ENCODE data around the gene PNKD. TPM values are rescaled to one million over a fixed set of nuclear protein-coding genes. Genes with fewer than 3 reads are reported as not detected.
A peak's percentile ranks its signal among the peaks of the same experiment; 100 is the strongest.

The PNKD gene
- total RNA-seq, 1 experiment from 2014 or later = 40.8 TPM

DNA sequence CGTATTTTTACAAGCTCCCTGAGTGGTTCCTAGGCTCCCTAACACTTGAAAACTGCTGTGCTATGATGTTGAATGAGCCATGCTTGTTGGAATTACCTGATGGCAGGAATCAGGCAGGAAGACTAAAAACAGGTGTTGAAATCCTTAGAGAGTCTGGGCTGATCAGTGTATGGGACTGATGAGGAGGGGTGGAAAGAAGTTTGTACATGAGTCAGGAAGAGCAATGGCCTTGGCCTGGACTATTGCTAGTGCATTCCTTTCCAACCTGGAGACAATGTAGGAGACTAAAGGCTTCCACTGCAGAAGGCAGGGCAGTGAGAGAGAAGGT, 46.9 kb downstream of the PNKD start:
- Histone ChIP-seq H3K9me3 (no peaks in the 10 kb centered on the region), H3K4me3 (no peak overlapping the region), H3K27me3 (no peaks in the 10 kb centered on the region)

GRCh38 chr2:218317835-218318234, 47.5 kb downstream of the PNKD start:
- no peak overlapping the region for H3K4me3 ChIP-seq
- no peaks in the 10 kb centered on the region for H3K9me3 ChIP-seq
- no peaks in the 10 kb centered on the region for H3K36me3 ChIP-seq
- H3K27me3 ChIP-seq = no peaks in the 10 kb centered on the region
- DNase-seq = no peak

More for the DNA sequence above, 46.9 kb downstream of the PNKD start:
- H3K36me3 ChIP-seq = no peaks in the 10 kb centered on the region
- no peak for DNase-seq

- no peaks in the 10 kb centered on the region for H3K36me3 ChIP-seq
- no peaks in the 10 kb centered on the region for H3K9me3 ChIP-seq
- no peaks in the 10 kb centered on the region for H3K27me3 ChIP-seq
- H3K4me3 ChIP-seq = no peak overlapping the region
- no peak for DNase-seq
Observed at GRCh38 chr2:218318241-218318640, 47.9 kb downstream of the PNKD start.

DNA sequence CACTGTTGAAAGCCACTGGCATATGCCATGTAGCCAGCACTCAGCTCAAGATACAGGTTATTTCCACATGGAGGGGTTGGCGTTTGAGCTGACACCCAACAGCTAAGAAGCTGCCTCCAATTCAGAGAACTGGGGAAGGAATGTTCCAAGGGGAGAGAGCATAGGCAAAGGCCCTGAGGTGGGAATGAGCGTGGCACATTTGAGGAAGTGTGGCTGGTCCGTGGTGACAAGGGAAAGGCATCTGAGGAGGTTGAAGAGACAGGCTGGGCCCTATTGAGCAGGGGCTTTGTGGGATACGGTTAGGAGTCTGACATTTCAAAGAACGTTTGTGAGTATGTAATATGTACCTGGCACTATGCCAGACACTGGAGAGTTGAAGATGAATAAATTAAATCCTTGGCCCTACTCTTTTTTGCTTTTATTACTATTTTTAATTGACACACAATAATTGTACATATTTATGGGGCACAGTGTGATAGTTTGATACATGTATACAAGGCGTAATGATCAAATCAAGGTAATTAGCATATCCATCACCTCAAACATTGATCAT, 49.6 kb downstream of the PNKD start:
- no peaks in the 10 kb centered on the region for H3K36me3 ChIP-seq
- H3K9me3 ChIP-seq = no peaks in the 10 kb centered on the region
- no peaks in the 10 kb centered on the region for H3K27me3 ChIP-seq
- H3K4me3 ChIP-seq = no peak overlapping the region
- DNase-seq = no peak

GRCh38 chr2:218320704-218321336, 50.5 kb downstream of the PNKD start:
- Histone ChIP-seq H3K9me3 (no peaks in the 10 kb centered on the region), H3K36me3 (no peaks in the 10 kb centered on the region), H3K4me3 (no peak overlapping the region), H3K27me3 (no peaks in the 10 kb centered on the region)
- no peak for DNase-seq

DNA sequence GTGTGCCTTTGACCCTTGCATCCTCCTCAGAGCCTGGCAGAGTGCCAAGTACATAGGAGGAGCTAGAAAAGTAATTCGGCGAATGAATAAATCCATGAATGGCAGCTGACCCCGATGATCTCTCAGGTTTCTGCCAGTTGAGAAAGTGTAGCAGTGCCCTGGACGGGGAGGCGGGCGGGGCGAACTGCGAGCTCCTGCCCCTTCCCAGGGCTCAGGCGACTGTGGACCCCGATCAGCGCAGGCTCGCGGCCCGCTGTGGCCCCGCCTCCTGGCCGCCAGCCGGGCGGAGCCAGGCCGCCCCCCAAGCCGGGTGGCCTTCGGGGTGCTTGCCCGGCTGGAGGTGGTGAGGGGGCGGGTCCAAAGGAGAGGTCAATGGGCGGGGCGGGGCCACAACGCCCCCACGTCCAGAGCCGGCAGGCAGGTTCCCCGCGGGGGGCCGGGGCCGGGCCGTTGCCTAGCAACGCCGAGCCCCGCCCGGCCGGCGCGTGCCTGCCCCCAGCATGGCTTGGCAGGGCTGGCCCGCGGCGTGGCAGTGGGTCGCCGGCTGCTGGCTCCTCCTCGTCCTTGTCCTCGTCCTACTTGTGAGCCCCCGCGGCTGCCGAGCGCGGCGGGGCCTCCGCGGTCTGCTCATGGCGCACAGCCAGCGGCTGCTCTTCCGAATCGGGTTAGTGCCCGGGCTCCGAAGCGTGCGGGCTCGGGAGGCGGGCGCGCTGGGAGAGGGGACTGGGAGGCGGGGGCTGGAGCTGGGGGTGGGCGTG, 52.6 kb downstream of the PNKD start:
- Histone ChIP-seq H3K4me3 (peak overlapping the region; percentile 54), H3K27me3 (no peaks in the 10 kb centered on the region), H3K36me3 (no peaks in the 10 kb centered on the region), H3K9me3 (no peaks in the 10 kb centered on the region)
- DNase-seq = peak; percentile 63

DNA sequence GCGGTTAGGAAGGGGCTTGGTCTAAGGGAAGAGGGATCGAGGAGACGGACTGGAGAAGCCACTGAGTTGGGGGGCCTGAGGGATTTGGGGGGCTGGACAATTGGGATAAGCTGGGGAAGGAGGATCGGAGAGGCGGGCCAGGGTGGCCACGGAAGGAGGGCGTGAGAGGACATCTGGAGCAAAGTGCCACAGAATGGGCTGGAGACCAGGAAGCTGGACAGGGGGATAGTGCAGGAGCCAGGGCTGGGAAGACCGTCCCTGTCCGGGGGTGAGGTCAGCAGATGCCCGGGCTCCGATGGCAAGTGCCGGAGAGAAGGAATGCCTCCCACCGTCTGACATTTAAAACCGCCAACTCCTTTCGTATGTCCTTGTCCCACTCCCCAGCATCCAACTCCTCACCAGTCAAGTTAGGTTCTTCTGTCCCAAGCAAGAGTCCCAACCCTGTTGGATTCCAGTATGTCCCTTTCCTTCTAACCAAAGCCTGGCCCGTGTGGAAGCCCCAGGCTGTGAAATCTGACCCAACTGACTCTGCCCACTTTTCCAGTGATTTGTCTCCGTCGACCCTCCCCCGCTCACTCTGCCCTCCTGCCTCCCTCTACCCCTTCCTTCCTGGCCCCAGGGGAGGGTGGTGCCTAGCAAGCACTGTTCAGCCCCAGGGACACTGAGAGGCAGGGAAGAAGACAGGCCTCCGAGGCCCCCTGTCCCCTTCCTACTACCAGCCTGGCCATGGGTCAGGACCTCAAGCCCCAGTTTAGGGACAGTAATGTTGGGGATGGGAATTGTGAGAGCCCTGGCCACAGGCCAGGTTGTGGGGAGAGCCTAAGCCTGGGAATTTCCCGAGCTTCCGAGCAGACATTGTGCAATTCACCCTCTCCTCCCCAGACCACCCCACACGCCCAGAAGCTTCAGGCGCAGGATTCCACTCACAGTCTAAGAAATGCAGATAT, 53.5 kb downstream of the PNKD start:
- no peaks in the 10 kb centered on the region for H3K36me3 ChIP-seq
- H3K9me3 ChIP-seq = no peaks in the 10 kb centered on the region
- peak overlapping the region; percentile 54 for H3K4me3 ChIP-seq
- DNase-seq = peak; percentile 10
- no peaks in the 10 kb centered on the region for H3K27me3 ChIP-seq

DNA sequence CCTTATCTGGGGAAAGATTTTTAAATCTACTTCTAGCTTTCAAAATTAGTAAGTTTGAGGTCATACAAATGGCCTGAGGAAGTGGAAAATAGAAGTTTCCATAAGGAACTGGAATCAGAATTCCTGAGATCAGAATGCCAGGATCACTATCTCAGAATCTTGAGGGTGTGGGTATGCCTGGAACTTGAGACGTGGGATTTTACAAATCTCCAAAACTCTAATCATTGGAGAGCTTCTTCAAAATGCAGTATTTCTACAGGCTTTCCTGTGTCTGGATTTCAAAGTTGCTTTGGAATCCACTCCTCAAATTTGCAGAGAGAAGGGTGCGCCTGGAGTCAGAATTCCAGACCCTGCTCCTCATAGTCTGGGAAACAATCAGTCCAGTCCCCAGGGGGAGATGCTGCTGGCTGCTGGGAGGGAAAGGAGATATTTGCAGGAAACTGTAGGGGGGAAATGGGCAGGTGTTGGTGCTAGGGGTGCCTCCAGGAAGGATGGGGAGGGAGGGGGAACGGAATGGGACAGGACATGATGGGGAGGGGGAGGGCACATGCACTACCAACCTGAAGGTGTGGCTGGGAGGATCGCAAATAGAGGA, 55.3 kb downstream of the PNKD start:
- H3K9me3 ChIP-seq = no peaks in the 10 kb centered on the region
- no peak overlapping the region for H3K4me3 ChIP-seq
- DNase-seq = no peak
- H3K36me3 ChIP-seq = no peaks in the 10 kb centered on the region
- H3K27me3 ChIP-seq = no peaks in the 10 kb centered on the region

- no peaks in the 10 kb centered on the region for H3K9me3 ChIP-seq
- no peaks in the 10 kb centered on the region for H3K27me3 ChIP-seq
- H3K36me3 ChIP-seq = no peaks in the 10 kb centered on the region
- no peak overlapping the region for H3K4me3 ChIP-seq
- no peak for DNase-seq
Observed at GRCh38 chr2:218326315-218326714, 56.0 kb downstream of the PNKD start.

GRCh38 chr2:218327451-218328210, 57.3 kb downstream of the PNKD start:
- Histone ChIP-seq H3K9me3 (no peaks in the 10 kb centered on the region), H3K4me3 (no peak overlapping the region), H3K27me3 (no peaks in the 10 kb centered on the region), H3K36me3 (no peaks in the 10 kb centered on the region)
- DNase-seq = no peak

GRCh38 chr2:218328294-218328693, 58.0 kb downstream of the PNKD start:
- H3K9me3 ChIP-seq = no peaks in the 10 kb centered on the region
- no peak for DNase-seq
- no peak overlapping the region for H3K4me3 ChIP-seq
- H3K27me3 ChIP-seq = no peaks in the 10 kb centered on the region
- H3K36me3 ChIP-seq = no peaks in the 10 kb centered on the region

GRCh38 chr2:218329027-218329825, 58.9 kb downstream of the PNKD start:
- no peak overlapping the region for H3K4me3 ChIP-seq
- no peaks in the 10 kb centered on the region for H3K27me3 ChIP-seq
- H3K36me3 ChIP-seq = no peaks in the 10 kb centered on the region
- H3K9me3 ChIP-seq = no peaks in the 10 kb centered on the region
- DNase-seq = no peak

DNA sequence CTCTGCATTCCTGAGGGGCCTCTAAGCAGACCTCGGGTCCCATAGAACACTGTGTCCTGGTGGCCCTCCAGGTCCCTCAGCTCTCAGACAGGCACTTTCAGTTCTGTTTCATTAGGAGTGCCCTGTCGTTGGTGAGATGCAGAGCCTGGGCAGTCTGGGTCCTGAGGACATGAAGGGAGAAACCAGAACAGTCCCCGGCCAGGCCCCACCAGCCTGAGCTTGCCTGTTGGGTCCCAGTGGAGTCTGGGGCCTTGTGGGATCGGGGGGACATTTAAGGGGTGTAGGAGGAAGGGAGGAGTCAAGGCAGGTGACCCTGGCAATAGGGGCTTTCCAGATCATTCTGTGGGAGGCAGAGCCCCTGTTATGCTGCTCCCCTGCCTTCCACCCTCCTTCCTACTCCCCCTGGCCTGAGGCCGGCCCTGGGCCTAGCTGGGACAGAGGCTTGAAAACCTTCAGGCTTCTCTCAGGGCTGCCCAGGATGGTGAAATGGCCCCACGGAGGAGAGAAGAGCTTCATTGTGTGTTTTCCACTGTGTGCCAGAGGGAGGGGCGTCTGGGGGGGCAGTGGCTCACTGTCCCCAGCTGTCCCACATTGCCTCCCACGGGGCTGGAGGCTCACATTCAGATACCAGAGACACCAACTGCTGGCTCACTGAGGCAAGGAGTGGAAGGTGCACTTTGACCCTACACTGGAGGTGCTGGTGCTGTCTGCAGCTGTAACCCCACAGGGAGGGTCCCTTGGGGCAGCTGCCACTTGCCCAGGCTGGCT, 59.7 kb downstream of the PNKD start:
- H3K9me3 ChIP-seq = no peaks in the 10 kb centered on the region
- DNase-seq = no peak
- no peak overlapping the region for H3K4me3 ChIP-seq
- H3K27me3 ChIP-seq = no peaks in the 10 kb centered on the region
- H3K36me3 ChIP-seq = no peaks in the 10 kb centered on the region

GRCh38 chr2:218331745-218332144, 61.4 kb downstream of the PNKD start:
- DNase-seq = no peak
- H3K36me3 ChIP-seq = no peaks in the 10 kb centered on the region
- H3K27me3 ChIP-seq = no peaks in the 10 kb centered on the region
- H3K9me3 ChIP-seq = no peaks in the 10 kb centered on the region
- no peak overlapping the region for H3K4me3 ChIP-seq

DNA sequence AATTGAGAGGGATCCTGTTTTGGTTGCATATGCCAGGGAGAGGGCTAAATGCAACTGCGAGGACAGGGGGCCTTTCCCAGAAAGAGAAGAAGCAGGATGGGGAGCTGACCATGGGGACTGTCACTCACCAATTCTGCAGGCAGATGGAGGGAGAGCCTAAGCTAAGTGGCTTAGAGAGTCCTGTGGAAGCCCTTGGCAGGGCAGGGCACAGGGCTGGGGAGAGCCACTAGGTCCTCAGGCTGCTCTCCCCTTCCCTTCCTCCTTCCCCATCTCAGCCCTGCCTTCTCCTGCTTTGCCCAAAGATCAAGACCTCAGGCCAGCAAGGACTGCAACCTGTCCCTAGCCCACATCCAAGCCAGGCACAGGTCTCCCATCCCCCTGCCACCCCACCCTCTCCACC, 62.0 kb downstream of the PNKD start:
- H3K4me3 ChIP-seq = no peak overlapping the region
- DNase-seq = no peak
- no peaks in the 10 kb centered on the region for H3K9me3 ChIP-seq
- H3K27me3 ChIP-seq = no peaks in the 10 kb centered on the region
- no peaks in the 10 kb centered on the region for H3K36me3 ChIP-seq
